ENCODE results near the gene NR6A1.

GRCh38 chr9:124716808-124717207 is 54.3 kb downstream of the NR6A1 start:
- TF ChIP-seq, protein P1, sequence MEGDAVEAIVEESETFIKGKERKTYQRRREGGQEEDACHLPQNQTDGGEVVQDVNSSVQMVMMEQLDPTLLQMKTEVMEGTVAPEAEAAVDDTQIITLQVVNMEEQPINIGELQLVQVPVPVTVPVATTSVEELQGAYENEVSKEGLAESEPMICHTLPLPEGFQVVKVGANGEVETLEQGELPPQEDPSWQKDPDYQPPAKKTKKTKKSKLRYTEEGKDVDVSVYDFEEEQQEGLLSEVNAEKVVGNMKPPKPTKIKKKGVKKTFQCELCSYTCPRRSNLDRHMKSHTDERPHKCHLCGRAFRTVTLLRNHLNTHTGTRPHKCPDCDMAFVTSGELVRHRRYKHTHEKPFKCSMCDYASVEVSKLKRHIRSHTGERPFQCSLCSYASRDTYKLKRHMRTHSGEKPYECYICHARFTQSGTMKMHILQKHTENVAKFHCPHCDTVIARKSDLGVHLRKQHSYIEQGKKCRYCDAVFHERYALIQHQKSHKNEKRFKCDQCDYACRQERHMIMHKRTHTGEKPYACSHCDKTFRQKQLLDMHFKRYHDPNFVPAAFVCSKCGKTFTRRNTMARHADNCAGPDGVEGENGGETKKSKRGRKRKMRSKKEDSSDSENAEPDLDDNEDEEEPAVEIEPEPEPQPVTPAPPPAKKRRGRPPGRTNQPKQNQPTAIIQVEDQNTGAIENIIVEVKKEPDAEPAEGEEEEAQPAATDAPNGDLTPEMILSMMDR (IDR thresholded peaks at IDR 0.05): no peak
- TF ChIP-seq POLR2A (IDR thresholded peaks at IDR 0.05): no peak
